GM19035 (cell line): ENCODE data around the gene NFKBIB.

Experiments
- ATAC-seq: cut with Tn5 transposase; IDR thresholded peaks from one replicate; pipeline ENCODE4 v1.9.1; 2021; ENCODE audit not compliant: unreplicated experiment

The NFKBIB gene

GRCh38 chr19:38901683-38902082, 1.9 kb downstream of the NFKBIB start:
- ATAC-seq: no peak

GRCh38 chr19:38904581-38905539, 5.1 kb downstream of the NFKBIB start:
- ATAC-seq: no peak

GRCh38 chr19:38905620-38906019, 5.9 kb downstream of the NFKBIB start:
- ATAC-seq: no peak

- no peak for ATAC-seq
These were observed 7.5 kb downstream of the NFKBIB start for GRCh38 chr19:38907227-38907626.

- ATAC-seq: no peak
These were observed 7.9 kb downstream of the NFKBIB start for GRCh38 chr19:38907670-38908069.

GRCh38 chr19:38908911-38909310, 9.1 kb downstream of the NFKBIB start:
- ATAC-seq: no peak

- ATAC-seq: no peak
These were observed 10.7 kb downstream of the NFKBIB start for GRCh38 chr19:38910488-38910887.

GRCh38 chr19:38911388-38912001, 11.7 kb downstream of the NFKBIB start:
- no peak for ATAC-seq

- ATAC-seq: no peak
These were observed 13.1 kb downstream of the NFKBIB start for GRCh38 chr19:38912600-38913514.

- no peak for ATAC-seq
These were observed 14.2 kb downstream of the NFKBIB start for GRCh38 chr19:38913958-38914357.

GRCh38 chr19:38915329-38916321, 15.9 kb downstream of the NFKBIB start:
- ATAC-seq: no peak

- no peak for ATAC-seq
These were observed 17.7 kb downstream of the NFKBIB start for GRCh38 chr19:38917516-38917915.

GRCh38 chr19:38917921-38918491, 18.2 kb downstream of the NFKBIB start:
- ATAC-seq: no peak

GRCh38 chr19:38918526-38918925, 18.8 kb downstream of the NFKBIB start:
- ATAC-seq: no peak

GRCh38 chr19:38919837-38920601, 20.2 kb downstream of the NFKBIB start:
- no peak for ATAC-seq

- no peak for ATAC-seq
These were observed 21.0 kb downstream of the NFKBIB start for GRCh38 chr19:38920602-38921419.

GRCh38 chr19:38921420-38922274, 21.9 kb downstream of the NFKBIB start:
- ATAC-seq: no peak
